WI38 (cell line): ENCODE measurements around the gene ZNF226.
"Not testable (repeated sequence)": the region's sequence is repeated elsewhere in the genome, so short reads cannot be mapped to it uniquely, and the experiment has no call there.

Source experiments
- H3K4me3 ChIP-seq: 2 replicates; pipeline ENCODE4 v1.5.1; 2011; ENCODE audit warnings: low read depth, mild to moderate bottlenecking, control low read depth, low read length
- TF ChIP-seq, protein P1 (sequence below): IDR thresholded peaks from 2 replicates; pipeline ENCODE4 v1.5.1; 2012; ENCODE audit warnings: low read depth, mild to moderate bottlenecking, control low read depth, low read length

ZNF226 gene

DNA sequence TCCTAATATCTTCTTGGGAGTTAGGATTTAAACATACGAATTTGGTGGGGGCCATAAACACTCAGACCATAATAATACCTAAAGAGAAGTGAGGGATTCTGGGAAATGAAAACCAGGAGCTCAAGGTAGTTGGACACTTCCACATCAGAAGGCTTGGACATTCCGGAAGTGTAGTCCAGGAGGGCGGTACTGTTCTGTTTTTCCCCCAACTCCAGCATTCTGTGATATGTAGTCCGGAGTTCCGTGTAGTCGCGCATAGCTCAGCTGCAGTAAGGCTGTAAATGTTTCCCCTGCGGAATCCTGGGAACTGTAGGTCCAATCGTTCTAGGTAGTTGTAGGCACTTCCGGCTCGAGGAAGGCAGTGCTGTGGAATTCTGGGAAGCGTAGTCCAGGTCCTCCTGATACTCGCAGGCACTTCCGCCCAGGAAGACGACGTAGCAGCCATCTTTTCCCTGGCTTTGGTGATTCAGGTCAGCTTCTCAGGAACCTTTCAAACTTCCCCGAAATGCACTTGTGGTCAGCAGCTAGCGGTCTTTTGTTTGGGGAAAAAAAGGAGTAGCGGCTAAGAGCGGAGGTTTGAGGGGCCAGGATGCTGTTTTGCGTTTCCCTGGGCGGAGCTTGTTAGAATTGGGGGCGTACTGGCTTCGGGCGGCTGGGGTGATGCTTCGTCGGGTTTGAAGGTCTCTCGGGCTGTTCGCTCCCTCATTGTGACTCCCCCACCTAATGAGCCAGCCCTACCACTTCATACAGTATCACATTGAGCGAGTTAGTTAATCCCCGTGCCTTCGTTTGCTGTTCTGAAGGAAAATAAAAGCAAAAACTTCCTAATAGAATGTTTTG, at the start of gene ZNF226:
TSS of gene ZNF226 (plus strand) at position 428 of the 840 bp plus-strand sequence. CDS start 4,981 bp downstream, outside the sequence.
- peak within 1 kb of the TSS; percentile 93 for H3K4me3 ChIP-seq
- TF ChIP-seq, protein P1, sequence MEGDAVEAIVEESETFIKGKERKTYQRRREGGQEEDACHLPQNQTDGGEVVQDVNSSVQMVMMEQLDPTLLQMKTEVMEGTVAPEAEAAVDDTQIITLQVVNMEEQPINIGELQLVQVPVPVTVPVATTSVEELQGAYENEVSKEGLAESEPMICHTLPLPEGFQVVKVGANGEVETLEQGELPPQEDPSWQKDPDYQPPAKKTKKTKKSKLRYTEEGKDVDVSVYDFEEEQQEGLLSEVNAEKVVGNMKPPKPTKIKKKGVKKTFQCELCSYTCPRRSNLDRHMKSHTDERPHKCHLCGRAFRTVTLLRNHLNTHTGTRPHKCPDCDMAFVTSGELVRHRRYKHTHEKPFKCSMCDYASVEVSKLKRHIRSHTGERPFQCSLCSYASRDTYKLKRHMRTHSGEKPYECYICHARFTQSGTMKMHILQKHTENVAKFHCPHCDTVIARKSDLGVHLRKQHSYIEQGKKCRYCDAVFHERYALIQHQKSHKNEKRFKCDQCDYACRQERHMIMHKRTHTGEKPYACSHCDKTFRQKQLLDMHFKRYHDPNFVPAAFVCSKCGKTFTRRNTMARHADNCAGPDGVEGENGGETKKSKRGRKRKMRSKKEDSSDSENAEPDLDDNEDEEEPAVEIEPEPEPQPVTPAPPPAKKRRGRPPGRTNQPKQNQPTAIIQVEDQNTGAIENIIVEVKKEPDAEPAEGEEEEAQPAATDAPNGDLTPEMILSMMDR, result no peak

- not testable (repeated sequence) for H3K4me3 ChIP-seq
These were observed 43.7 kb upstream of the ZNF226 start for GRCh38 chr19:44121162-44121561.

- TF ChIP-seq, protein P1, result no peak
- H3K4me3 ChIP-seq, result no peak overlapping the region
These were observed 32.9 kb upstream of the ZNF226 start for GRCh38 chr19:44131955-44132354.

GRCh38 chr19:44141191-44142058, 23.5 kb upstream of the ZNF226 start, which contains the start of gene ZNF234:
Gene ZNF234, plus strand, starts transcription at chr19:44141554. Its CDS starts 3,079 bp downstream, at chr19:44144633.
- TF ChIP-seq, protein P1, result no peak

GRCh38 chr19:44142059-44142433, 22.9 kb upstream of the ZNF226 start:
- H3K4me3 ChIP-seq, result peak overlapping the region; percentile 94

More at GRCh38 chr19:44141191-44142058, 23.5 kb upstream of the ZNF226 start, which contains the start of gene ZNF234:
- H3K4me3 ChIP-seq, result peak within 1 kb of the TSS; percentile 94

GRCh38 chr19:44149776-44150175, 15.1 kb upstream of the ZNF226 start:
- TF ChIP-seq, protein P1, result no peak

More at GRCh38 chr19:44142059-44142433, 22.9 kb upstream of the ZNF226 start:
- TF ChIP-seq, protein P1, result no peak

DNA sequence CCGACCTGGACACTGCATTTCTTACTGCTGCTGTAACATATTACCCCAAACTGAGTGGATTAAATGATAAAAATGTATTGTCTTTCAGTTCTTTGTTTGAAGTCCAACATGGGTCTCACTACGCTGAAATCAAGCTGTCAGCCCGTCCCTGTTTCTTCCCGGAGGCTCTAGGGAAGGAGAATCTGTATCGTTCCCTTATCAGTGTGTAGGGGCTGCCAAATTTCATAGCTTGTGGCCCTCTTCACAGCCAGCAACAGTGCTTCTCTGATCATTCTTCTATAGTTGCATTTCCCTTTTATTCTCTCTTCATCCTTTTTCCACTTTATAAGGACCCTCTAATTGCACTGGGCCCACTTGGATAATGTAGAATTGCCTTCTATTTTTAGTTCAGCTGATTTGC, 13.4 kb upstream of the ZNF226 start:
- H3K4me3 ChIP-seq, result no peak overlapping the region
- TF ChIP-seq, protein P1, result no peak

More at GRCh38 chr19:44149776-44150175, 15.1 kb upstream of the ZNF226 start:
- H3K4me3 ChIP-seq, result no peak overlapping the region
